DMS79 treated with DMSO at 0.1 percent for 48 hours (cell line): ENCODE measurements around the gene KBTBD12.
"Not testable (repeated sequence)": the region's sequence is repeated elsewhere in the genome, so short reads cannot be mapped to it uniquely, and the experiment has no call there.

Experiments used
- DNase-seq: peaks from one replicate; lab custom pipeline; 2025; lab: John Stamatoyannopoulos, UW

The KBTBD12 gene

GRCh38 chr3:127903611-127904375 is 11.2 kb upstream of the KBTBD12 start:
- no peak for DNase-seq

DNA sequence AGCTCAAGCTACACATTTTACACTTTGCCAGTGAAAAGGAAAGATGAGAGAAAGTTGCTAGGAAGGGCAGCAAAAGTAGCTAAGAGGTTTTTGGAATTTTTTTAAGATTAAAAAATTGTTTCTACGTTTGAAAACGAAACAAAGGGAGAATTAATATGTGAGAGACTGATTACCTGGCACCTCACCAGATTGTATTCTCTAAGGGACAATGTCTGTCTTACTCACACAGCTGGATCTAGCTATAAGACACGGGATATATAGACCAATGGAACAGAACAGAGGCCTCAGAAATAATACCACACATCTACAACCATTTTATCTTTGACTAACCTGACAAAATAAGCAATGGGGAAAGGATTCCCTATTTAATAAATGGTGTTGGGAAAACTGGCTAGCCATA is 9.5 kb upstream of the KBTBD12 start:
- no peak for DNase-seq

DNA sequence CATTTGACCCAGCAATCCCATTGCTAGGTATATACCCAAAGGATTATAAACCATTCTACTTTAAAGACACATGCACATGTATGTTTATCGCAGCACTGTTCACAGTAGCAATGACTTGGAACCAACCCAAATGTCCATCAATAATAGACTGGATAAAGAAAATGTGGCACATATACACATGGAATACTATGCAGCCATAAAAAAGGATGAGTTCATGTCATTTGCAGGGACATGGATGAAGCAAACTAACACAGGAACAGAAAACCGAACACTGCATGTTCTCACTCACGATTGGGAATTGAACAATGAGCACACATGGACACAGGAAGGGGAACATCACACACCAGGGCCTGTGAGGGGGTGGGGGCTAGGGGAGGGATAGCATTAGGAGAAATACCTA is 8.4 kb upstream of the KBTBD12 start:
- DNase-seq, result not testable (repeated sequence)

GRCh38 chr3:127908202-127908601 is 6.8 kb upstream of the KBTBD12 start:
- DNase-seq, result no peak

DNA sequence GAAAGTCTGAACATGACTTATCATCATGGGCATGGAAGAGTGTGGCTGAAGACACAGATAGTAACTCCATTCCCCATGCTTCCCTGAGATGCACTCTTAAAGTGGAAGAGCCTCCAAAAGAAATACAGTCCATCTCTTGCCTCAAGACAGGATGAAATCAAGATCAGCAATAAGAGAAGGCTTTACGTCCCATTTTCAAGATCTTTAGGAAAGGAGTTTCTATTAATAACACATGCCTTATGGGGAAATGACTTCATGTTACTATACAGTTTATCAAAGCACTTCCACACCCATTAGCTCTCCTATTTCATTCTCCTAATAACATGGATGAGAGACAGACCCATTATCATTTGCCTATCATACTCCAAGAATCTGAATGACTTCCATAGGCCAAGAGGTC is 6.1 kb upstream of the KBTBD12 start:
- no peak for DNase-seq

- no peak for DNase-seq
These were observed 5.4 kb upstream of the KBTBD12 start for GRCh38 chr3:127909646-127910045.

DNA sequence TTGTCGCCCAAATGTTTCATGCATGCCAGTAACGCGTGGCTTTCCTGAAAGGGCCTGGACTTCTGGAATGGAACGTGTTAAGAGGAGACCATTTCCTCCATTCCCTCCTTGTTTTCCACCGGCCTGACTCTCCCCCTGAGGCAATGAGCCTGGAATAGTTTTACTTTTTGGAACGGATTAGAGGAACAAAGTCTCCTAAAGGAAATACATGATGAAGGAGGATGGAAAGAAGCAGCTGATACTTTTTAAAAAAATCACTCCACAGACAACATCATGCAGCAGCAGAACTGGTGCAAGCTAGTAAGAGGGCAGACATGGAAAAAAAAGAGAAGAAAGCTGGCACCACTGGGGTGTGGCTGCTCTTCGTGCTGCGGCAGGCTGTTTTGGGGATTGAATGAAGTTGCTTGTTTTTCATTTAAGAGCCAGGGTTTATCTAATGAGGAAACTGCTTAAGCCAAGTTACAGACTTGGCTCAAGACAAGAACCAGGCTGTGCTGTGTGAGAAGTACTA is 3.6 kb upstream of the KBTBD12 start:
- DNase-seq, result no peak

DNA sequence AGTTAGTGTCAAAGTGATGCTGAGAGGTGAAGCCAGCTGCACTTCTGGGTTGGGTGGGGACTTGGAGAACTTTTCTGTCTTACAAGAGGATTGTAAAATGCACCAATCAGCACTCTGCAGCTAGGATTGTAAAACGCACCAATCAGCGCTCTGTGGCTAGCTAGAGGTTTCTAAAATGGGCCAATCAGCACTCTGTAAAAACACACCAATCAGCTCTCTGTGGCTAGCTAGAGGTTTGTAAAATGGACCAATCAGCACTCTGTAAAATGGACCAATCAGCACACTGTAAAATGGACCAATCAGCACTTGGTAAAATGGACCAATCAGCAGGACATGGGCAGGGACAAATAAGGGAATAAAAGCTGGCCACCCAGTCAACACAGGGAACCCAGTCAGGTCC is 1.2 kb upstream of the KBTBD12 start:
- not testable (repeated sequence) for DNase-seq

- DNase-seq, result no peak
These were observed 448 bp upstream of the KBTBD12 start for GRCh38 chr3:127914584-127914983.

- peak; percentile 77 for DNase-seq
These were observed 983 bp downstream of the KBTBD12 start for GRCh38 chr3:127915937-127916493.

- no peak for DNase-seq
These were observed 5.7 kb downstream of the KBTBD12 start for GRCh38 chr3:127920738-127921137.

- DNase-seq, result no peak
These were observed 8.6 kb downstream of the KBTBD12 start for GRCh38 chr3:127923611-127924010.

DNA sequence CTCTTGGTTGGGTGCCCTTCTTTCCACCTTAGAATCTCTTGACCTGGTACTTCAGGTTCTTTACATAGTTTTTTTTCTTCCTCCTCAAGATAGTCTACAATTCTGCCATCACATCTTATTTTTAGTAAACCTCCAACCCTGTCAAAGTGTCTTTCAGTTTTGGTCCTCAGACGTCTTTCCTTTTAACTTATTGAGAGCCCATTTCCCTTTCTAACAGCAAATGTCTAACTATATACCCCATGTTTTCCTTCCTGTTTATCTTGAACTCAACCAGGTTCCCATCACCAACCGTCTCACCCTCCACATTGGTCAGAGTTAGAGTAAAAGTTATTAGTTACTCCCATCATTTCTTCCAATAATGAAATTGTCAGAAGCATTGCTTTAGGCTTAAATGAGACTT is 10.4 kb downstream of the KBTBD12 start:
- no peak for DNase-seq

DNA sequence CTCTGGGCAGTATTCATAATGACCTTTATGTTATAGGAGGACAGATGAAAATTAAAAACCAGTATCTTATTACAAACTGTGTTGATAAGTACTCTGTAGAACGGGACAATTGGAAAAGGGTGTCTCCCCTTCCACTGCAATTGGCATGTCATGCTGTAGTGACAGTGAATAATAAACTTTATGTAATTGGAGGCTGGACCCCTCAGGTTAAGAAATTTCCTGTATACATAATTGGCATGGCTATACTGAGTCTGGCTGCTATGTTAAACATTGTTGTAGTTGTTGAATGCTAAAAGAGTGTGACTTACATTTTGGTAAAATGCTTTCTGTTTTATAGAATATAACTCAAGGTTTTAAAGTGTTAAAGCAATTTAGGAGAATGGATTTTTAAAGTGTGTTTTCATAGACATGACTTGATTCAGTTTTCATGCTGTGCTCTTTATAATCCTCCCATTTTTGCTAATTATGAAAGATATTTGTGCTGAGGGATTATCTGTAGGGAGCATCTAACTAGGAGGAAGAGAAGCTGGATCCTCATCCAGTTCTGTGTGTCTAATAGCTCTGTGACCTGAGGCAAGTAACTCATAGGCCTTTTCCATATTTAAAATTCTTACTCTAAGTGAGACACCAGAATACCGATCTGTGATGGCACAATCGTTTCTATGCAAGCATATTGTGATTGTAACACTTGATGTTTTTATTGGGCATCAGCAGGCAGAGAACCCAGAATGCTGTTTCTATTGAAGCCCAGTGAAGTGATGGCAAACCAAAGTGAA is 13.0 kb downstream of the KBTBD12 start:
- DNase-seq, result no peak

- no peak for DNase-seq
These were observed 14.9 kb downstream of the KBTBD12 start for GRCh38 chr3:127929818-127930413.

DNA sequence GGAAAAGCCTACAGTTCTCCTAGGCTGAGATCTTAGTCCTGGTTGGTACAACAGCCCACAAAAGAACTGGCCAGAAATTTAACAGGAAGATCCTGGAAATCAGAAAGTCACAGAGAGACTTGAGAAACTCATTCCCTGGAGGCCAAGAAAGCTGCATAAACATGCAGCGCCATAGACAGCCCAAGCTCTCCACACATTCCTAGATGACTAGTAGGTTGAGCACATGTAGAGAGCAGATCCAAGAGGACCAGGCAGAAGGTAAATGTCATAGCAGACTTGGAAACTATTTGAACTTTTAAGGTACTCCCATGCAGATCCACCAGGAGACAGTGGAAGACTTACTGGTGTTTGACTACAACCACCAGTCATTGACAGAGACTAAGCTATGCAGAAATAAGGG is 18.4 kb downstream of the KBTBD12 start:
- no peak for DNase-seq

DNA sequence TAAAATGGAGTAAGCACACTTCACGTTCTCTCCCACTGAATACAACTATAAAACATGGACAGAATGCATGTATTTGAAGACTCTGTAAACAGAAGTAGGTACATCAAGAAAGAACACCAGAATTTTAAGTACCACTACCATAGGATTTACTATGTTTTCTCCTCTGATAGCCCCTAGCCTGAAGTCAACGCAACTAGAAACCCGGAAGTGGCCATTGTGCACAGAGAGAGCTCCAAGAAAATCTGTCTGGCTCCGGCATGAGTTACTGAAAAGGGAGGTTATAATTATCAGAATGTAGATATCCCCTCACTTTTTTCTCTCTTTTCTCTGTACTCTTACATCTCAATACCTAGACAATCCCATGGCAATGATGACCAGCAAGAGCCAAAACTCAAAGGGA is 23.8 kb downstream of the KBTBD12 start:
- no peak for DNase-seq

DNA sequence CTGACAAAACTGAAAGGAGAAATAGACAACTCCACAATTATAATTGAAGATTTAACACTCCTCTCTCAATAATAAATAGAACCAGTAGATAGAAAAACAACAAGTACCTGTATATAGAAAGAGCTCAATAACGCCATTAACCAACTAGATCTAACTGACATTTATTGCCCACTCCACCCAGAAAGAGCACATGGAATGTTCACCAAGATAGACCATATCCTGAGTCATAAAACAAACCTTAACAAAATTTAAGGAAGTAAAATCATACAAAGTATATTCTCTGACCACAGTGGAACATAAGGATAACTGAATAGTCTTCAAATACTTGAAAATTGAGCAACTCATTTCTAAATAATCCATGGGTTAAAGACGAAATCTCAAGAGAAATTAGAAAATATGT is 25.1 kb downstream of the KBTBD12 start:
- DNase-seq, result no peak

GRCh38 chr3:127942613-127943012 is 27.6 kb downstream of the KBTBD12 start:
- no peak for DNase-seq

- DNase-seq, result no peak
These were observed 33.2 kb downstream of the KBTBD12 start for GRCh38 chr3:127948211-127948610.

DNA sequence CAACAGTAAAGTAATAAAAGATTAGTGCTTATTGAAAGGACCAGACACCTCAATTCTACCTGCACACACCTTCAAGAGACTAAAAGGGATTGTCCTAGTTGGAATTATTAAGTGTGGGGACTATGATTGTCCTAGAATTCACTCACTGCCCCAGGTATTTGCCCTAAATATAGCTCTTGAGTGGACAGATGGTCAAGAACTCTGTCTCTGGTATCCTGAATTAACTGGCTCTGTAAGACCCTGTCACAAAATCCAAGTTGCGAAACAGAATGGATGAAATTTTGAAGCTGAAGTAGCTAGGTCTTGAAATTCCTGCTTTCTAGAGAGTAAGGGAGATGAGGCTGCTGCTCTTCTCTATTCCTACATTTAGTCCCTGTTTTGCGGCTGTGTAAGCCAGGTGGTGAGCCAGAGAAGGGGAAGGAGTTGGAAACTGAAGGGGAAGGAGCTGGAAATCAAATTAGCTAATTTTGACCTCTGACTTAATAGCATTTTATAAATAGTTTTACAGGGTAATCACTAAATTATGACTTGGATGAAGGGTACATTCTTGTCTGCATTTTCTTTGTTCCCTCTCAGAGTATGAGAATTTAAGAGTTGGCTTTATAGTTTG is 34.5 kb downstream of the KBTBD12 start:
- no peak for DNase-seq

GRCh38 chr3:127951276-127951675 is 36.2 kb downstream of the KBTBD12 start:
- DNase-seq, result no peak
